IMR-90 (cell line): ENCODE measurements around the gene GINS3. TPM values are rescaled to one million over a fixed set of nuclear protein-coding genes. Genes with fewer than 3 reads are reported as not detected.

Source experiments
- ATAC-seq: fragments of 200-7000 bp; cut with Tn5 transposase; 2 replicates; pipeline ENCODE4 v1.9.1; 2020; ENCODE audit warnings: low read depth, mild to moderate bottlenecking, moderate library complexity
- BruUV-seq: library from RNA; stranded (reverse); fragments of 400-500 nt; replicated peaks from 2 replicates; lab custom pipeline; 2021; lab: Mats Ljungman, UMichigan
- CTCF ChIA-PET: fragments of 300-600 bp; formaldehyde crosslinking; extraction: SDS; loops from one replicate; lab custom pipeline; 2021; ENCODE audit warnings: antibody characterized with exemption; lab: Yijun Ruan, JAX
- POLR2A ChIA-PET: fragments of 300-600 bp; sonication (Branson Sonifier 250); formaldehyde crosslinking; loops from one replicate; lab custom pipeline; 2022; ENCODE audit warnings: antibody characterized with exemption; ENCODE audit not compliant: unreplicated experiment; lab: Charles Lee
- DNase-seq: peaks from one replicate; pipeline ENCODE4 v3.0.0; 2013
- H2AFZ ChIP-seq: replicated peaks from 2 replicates; pipeline ENCODE3; 2013; ENCODE audit warnings: low read length, mild to moderate bottlenecking; ENCODE audit not compliant: poor library complexity
- H2AK5ac ChIP-seq: 2 replicates; pipeline ENCODE4 v1.6.1; 2013; ENCODE audit warnings: low read depth, low read length, inconsistent platforms
- H2AK9ac ChIP-seq: replicated peaks from 2 replicates; pipeline ENCODE3; 2013; ENCODE audit warnings: mild to moderate bottlenecking, low read depth, low read length, moderate library complexity; ENCODE audit not compliant: poor library complexity
- H2BK120ac ChIP-seq: 2 replicates; pipeline ENCODE4 v1.6.1; 2013; ENCODE audit warnings: low read depth, low read length, inconsistent platforms
- H2BK15ac ChIP-seq: 3 replicates; pipeline ENCODE4 v1.6.1; 2013; ENCODE audit warnings: low read depth, low read length, inconsistent platforms
- H2BK20ac ChIP-seq: 2 replicates; pipeline ENCODE4 v1.6.1; 2013; ENCODE audit warnings: low read depth, mild to moderate bottlenecking, inconsistent platforms, low read length, moderate library complexity
- H2BK5ac ChIP-seq: 2 replicates; pipeline ENCODE4 v1.6.1; 2013; ENCODE audit warnings: mild to moderate bottlenecking, low read depth, low read length, inconsistent platforms; ENCODE audit not compliant: poor library complexity, severe bottlenecking
- H3K14ac ChIP-seq: replicated peaks from 2 replicates; pipeline ENCODE4 v1.6.1; 2013; ENCODE audit warnings: low read depth, low read length, inconsistent platforms
- H3K18ac ChIP-seq: 2 replicates; pipeline ENCODE4 v1.6.1; 2013; ENCODE audit warnings: low read depth, low read length, control low read depth
- H3K23ac ChIP-seq: 2 replicates; pipeline ENCODE4 v1.6.1; 2013; ENCODE audit warnings: low read depth, low read length, inconsistent platforms
- H3K27ac ChIP-seq: 2 replicates; pipeline ENCODE4 v1.5.1; 2013; ENCODE audit warnings: mild to moderate bottlenecking, control low read depth, low read length; ENCODE audit not compliant: insufficient read depth
- H3K27me3 ChIP-seq: 2 replicates; pipeline ENCODE4 v1.6.1; 2013; ENCODE audit warnings: low read length; ENCODE audit not compliant: control insufficient read depth, insufficient read depth
- H3K36me3 ChIP-seq: 2 replicates; pipeline ENCODE4 v1.6.1; 2013; ENCODE audit warnings: low read length, mixed read lengths; ENCODE audit not compliant: control insufficient read depth, insufficient read depth
- H3K4ac ChIP-seq: 2 replicates; pipeline ENCODE4 v1.6.1; 2013; ENCODE audit warnings: low read depth, low read length, inconsistent platforms
- H3K4me1 ChIP-seq: 2 replicates; pipeline ENCODE4 v1.6.1; 2013; ENCODE audit warnings: low read length, mixed read lengths; ENCODE audit not compliant: control insufficient read depth, insufficient read depth
- H3K4me2 ChIP-seq: 2 replicates; pipeline ENCODE4 v1.6.1; 2013; ENCODE audit warnings: low read depth, mild to moderate bottlenecking, control low read depth, low read length, moderate library complexity
- H3K4me3 ChIP-seq: 2 replicates; pipeline ENCODE4 v1.5.1; 2013; ENCODE audit warnings: low read depth, mild to moderate bottlenecking, control low read depth, low read length, moderate library complexity; ENCODE audit not compliant: insufficient read depth
- H3K56ac ChIP-seq: 2 replicates; pipeline ENCODE4 v1.6.1; 2013; ENCODE audit warnings: low read length, inconsistent platforms; ENCODE audit not compliant: insufficient read depth; ENCODE audit errors: extremely low read depth
- H3K79me1 ChIP-seq, 2 experiments: 2 replicates each; pipeline ENCODE4 v1.6.1; 2013; ENCODE audit warnings: low read length in 2 of 2, inconsistent platforms in 1 of 2, low read depth in 1 of 2
- H3K9ac ChIP-seq: 2 replicates; pipeline ENCODE4 v1.6.1; 2013; ENCODE audit warnings: low read depth, low read length, control low read depth
- H3K9me1 ChIP-seq: 2 replicates; pipeline ENCODE4 v1.6.1; 2013; ENCODE audit warnings: low read length, inconsistent platforms; ENCODE audit not compliant: insufficient read depth
- H3K9me3 ChIP-seq: 2 replicates; pipeline ENCODE4 v1.6.1; 2013; ENCODE audit warnings: low read length; ENCODE audit not compliant: control insufficient read depth, insufficient read depth
- H4K20me1 ChIP-seq: 2 replicates; pipeline ENCODE4 v1.6.1; 2013; ENCODE audit warnings: low read length, inconsistent platforms; ENCODE audit not compliant: insufficient read depth
- H4K5ac ChIP-seq: 2 replicates; pipeline ENCODE4 v1.6.1; 2013; ENCODE audit warnings: mild to moderate bottlenecking, low read depth, low read length, control low read depth
- H4K8ac ChIP-seq, 2 experiments: 2 replicates each; pipeline ENCODE4 v1.6.1; 2013; ENCODE audit warnings: low read depth in 2 of 2, low read length in 2 of 2, control low read depth in 1 of 2, inconsistent platforms in 1 of 2
- H4K91ac ChIP-seq: 2 replicates; pipeline ENCODE4 v1.6.1; 2013; ENCODE audit warnings: low read depth, low read length, inconsistent platforms; ENCODE audit not compliant: insufficient read depth
- BHLHE40 ChIP-seq: fragments of 150-350 bp; IDR thresholded peaks from 2 replicates; pipeline ENCODE4 v1.6.1; 2016; ENCODE audit warnings: mild to moderate bottlenecking, low read depth, low read length
- CEBPB ChIP-seq: IDR thresholded peaks from 2 replicates; pipeline ENCODE4 v1.6.1; 2012; ENCODE audit warnings: low read depth, low read length, improper control_type of control experiment
- CHD1 ChIP-seq: IDR thresholded peaks from 2 replicates; pipeline ENCODE4 v1.6.1; 2012; ENCODE audit warnings: low read depth, low read length, improper control_type of control experiment
- ELK1 ChIP-seq: fragments of 150-350 bp; IDR thresholded peaks from 2 replicates; pipeline ENCODE4 v1.6.1; 2016; ENCODE audit warnings: low read depth, mild to moderate bottlenecking, low read length, moderate library complexity, borderline replicate concordance
- MAZ ChIP-seq: IDR thresholded peaks from 2 replicates; pipeline ENCODE4 v1.6.1; 2012; ENCODE audit warnings: low read depth, mild to moderate bottlenecking, low read length, improper control_type of control experiment, moderate library complexity, borderline replicate concordance
- MXI1 ChIP-seq: IDR thresholded peaks from 2 replicates; pipeline ENCODE4 v1.6.1; 2012; ENCODE audit warnings: low read depth, mild to moderate bottlenecking, low read length, moderate library complexity, borderline replicate concordance
- NFE2L2 ChIP-seq: fragments of 150-350 bp; IDR thresholded peaks from 2 replicates; pipeline ENCODE4 v1.6.1; 2016; ENCODE audit warnings: low read depth, mild to moderate bottlenecking, low read length
- RCOR1 ChIP-seq: IDR thresholded peaks from 2 replicates; pipeline ENCODE4 v1.6.1; 2012; ENCODE audit warnings: mild to moderate bottlenecking, low read length, improper control_type of control experiment; ENCODE audit not compliant: insufficient replicate concordance
- RFX5 ChIP-seq: IDR thresholded peaks from 2 replicates; pipeline ENCODE4 v1.8.0; 2012; ENCODE audit warnings: low read depth, mild to moderate bottlenecking, low read length, moderate library complexity
- SMC3 ChIP-seq: fragments of 150-350 bp; IDR thresholded peaks from 2 replicates; pipeline ENCODE4 v1.6.1; 2016; ENCODE audit warnings: low read depth, mild to moderate bottlenecking, antibody characterized with exemption, low read length, moderate library complexity
- WGBS, 2 experiments: methylation state at CpG; one replicate each; pipeline versions ENCODE4 v1.1.5 to v1.1.7; 2013; ENCODE audit warnings: missing lambda C conversion rate in 2 of 2; ENCODE audit not compliant: insufficient read length in 1 of 2; ENCODE audit errors: extremely low coverage in 2 of 2; 5-methylcytosine and 5-hydroxymethylcytosine counted together
- dilution Hi-C: fragments of 300-500 bp; cut with HindIII; formaldehyde crosslinking; loops from one replicate; pipeline ENCODE4 v1.14.3; 2018; ENCODE audit warnings: low sequenced_read_pairs; ENCODE audit not compliant: unreplicated experiment
- in situ Hi-C: fragments of 300-500 bp; cut with MboI; formaldehyde crosslinking; loops from 3 replicates; pipeline ENCODE4 v1.14.3; 2019; ENCODE audit warnings: low sequenced_read_pairs, inconsistent platforms, mixed read lengths
- intact Hi-C: fragments of 100-400 bp; cut with micrococcal nuclease; formaldehyde crosslinking; loops from 2 replicates; pipeline ENCODE4 v1.10.0; 2022
- polyA plus RNA-seq, 3 experiments: library from polyadenylated mRNA; depleted of rRNA; stranded (reverse); fragments of >200 nt; gene quantifications; 2 replicates each; pipeline ENCODE4 v1.2.3, GENCODE V29; 2012; ENCODE audit warnings: low replicate concordance in 1 of 3
- total RNA-seq: library from RNA; depleted of rRNA; stranded (reverse); fragments of >200 nt; gene quantifications from 2 replicates; pipeline ENCODE4 v1.2.3, GENCODE V29; 2012
- TF ChIP-seq, protein P1 (sequence below): conservative IDR thresholded peaks from 2 replicates; pipeline ENCODE4 v1.5.1; 2012; ENCODE audit warnings: mild to moderate bottlenecking, low read depth, low read length, improper control_type of control experiment
- TF ChIP-seq, protein P2 (sequence below): fragments of 150-350 bp; IDR thresholded peaks from 2 replicates; pipeline ENCODE4 v1.6.1; 2017; ENCODE audit warnings: mild to moderate bottlenecking, antibody characterized with exemption, low read length, low read depth

The GINS3 gene
- total and polyA plus RNA-seq, 2 of the 4 experiments (the other 2 are of a cell fraction): 5.2 to 5.4 TPM

- POLR2A ChIA-PET: no interaction called here
- 80% methylated on average over 1 of the region's 5 CpGs; no CpG with 5 or more reads in 1 of the 2 experiments for WGBS, 2 experiments
- Histone ChIP-seq H4K20me1 (no peaks in the 10 kb centered on the region), H3K4me2 (no peak overlapping the region), H2BK5ac (no peak overlapping the region), H3K9ac (no peak overlapping the region), H3K23ac (no peak overlapping the region), H2BK15ac (no peak overlapping the region), H2AK9ac (no peak overlapping the region), H4K8ac (no peak overlapping the region), H2BK20ac (no peak overlapping the region), H2BK120ac (no peak overlapping the region), H2AFZ (no peak overlapping the region), H3K79me1 (no peaks in the 10 kb centered on the region), H3K14ac (no peak overlapping the region), H3K56ac (no peak overlapping the region), H3K4me3 (no peak overlapping the region), H3K9me3 (no peaks in the 10 kb centered on the region), H4K91ac (no peak overlapping the region), H3K27ac (no peak overlapping the region), H4K5ac (no peak overlapping the region), H3K36me3 (no peaks in the 10 kb centered on the region), H3K4me1 (no peaks in the 10 kb centered on the region), H3K18ac (no peak overlapping the region), H3K9me1 (no peaks in the 10 kb centered on the region), H2AK5ac (no peak overlapping the region), H3K4ac (no peak overlapping the region), H3K27me3 (peaks cover 16% of the 10 kb centered on the region)
- no peak for TF ChIP-seq CEBPB
- TF ChIP-seq, protein P1, sequence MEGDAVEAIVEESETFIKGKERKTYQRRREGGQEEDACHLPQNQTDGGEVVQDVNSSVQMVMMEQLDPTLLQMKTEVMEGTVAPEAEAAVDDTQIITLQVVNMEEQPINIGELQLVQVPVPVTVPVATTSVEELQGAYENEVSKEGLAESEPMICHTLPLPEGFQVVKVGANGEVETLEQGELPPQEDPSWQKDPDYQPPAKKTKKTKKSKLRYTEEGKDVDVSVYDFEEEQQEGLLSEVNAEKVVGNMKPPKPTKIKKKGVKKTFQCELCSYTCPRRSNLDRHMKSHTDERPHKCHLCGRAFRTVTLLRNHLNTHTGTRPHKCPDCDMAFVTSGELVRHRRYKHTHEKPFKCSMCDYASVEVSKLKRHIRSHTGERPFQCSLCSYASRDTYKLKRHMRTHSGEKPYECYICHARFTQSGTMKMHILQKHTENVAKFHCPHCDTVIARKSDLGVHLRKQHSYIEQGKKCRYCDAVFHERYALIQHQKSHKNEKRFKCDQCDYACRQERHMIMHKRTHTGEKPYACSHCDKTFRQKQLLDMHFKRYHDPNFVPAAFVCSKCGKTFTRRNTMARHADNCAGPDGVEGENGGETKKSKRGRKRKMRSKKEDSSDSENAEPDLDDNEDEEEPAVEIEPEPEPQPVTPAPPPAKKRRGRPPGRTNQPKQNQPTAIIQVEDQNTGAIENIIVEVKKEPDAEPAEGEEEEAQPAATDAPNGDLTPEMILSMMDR: no peak
- TF ChIP-seq ELK1: no peak
- TF ChIP-seq SMC3: no peak
- TF ChIP-seq RCOR1: no peak
- TF ChIP-seq, protein P2, sequence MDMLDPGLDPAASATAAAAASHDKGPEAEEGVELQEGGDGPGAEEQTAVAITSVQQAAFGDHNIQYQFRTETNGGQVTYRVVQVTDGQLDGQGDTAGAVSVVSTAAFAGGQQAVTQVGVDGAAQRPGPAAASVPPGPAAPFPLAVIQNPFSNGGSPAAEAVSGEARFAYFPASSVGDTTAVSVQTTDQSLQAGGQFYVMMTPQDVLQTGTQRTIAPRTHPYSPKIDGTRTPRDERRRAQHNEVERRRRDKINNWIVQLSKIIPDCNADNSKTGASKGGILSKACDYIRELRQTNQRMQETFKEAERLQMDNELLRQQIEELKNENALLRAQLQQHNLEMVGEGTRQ: no peak
- no peak for TF ChIP-seq RFX5
- TF ChIP-seq MAZ: no peak
- no peak for TF ChIP-seq CHD1
- no peak for TF ChIP-seq MXI1
- TF ChIP-seq NFE2L2: no peak
- TF ChIP-seq BHLHE40: no peak
- BruUV-seq: no TSS peak
- dilution Hi-C loops: no loop called here
- ATAC-seq (no peak), DNase-seq (no peak)
- intact Hi-C loops: no loop called here
- CTCF ChIA-PET: no interaction called here
- in situ Hi-C loops: no loop called here
Measured at GRCh38 chr16:58449768-58450167, 57.5 kb downstream of the GINS3 start.
